OCI-LY7 (cell line): Measurements from ENCODE around the gene NTM.

ENCODE experiments used
- EZH2phosphoT487 ChIP-seq: fragments of 200-600 bp; sonication (generic); IDR thresholded peaks from 2 replicates; pipeline ENCODE4 v1.6.1; 2018; ENCODE audit warnings: low read depth, borderline replicate concordance, mild to moderate bottlenecking, mixed run types, antibody characterized with exemption, low read length, moderate library complexity, mixed read lengths
- TF ChIP-seq, protein P1 (sequence below): fragments of 200-600 bp; sonication (generic); conservative IDR thresholded peaks from 2 replicates; pipeline ENCODE4 v1.5.1; 2014; ENCODE audit warnings: mild to moderate bottlenecking, antibody characterized with exemption, low read length, moderate library complexity, mixed read lengths

GRCh38 chr11:132349811-132350733 is 979.7 kb downstream of the NTM start:
- no peak for TF ChIP-seq EZH2phosphoT487
- TF ChIP-seq, protein P1, sequence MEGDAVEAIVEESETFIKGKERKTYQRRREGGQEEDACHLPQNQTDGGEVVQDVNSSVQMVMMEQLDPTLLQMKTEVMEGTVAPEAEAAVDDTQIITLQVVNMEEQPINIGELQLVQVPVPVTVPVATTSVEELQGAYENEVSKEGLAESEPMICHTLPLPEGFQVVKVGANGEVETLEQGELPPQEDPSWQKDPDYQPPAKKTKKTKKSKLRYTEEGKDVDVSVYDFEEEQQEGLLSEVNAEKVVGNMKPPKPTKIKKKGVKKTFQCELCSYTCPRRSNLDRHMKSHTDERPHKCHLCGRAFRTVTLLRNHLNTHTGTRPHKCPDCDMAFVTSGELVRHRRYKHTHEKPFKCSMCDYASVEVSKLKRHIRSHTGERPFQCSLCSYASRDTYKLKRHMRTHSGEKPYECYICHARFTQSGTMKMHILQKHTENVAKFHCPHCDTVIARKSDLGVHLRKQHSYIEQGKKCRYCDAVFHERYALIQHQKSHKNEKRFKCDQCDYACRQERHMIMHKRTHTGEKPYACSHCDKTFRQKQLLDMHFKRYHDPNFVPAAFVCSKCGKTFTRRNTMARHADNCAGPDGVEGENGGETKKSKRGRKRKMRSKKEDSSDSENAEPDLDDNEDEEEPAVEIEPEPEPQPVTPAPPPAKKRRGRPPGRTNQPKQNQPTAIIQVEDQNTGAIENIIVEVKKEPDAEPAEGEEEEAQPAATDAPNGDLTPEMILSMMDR: no peak
